Eye (tissue), 1 donor: ENCODE data around the gene TPD52L1.
A peak's percentile ranks its signal among the peaks of the same experiment; 100 is the strongest.

Experiments used
- DNase-seq: peaks from one replicate; pipeline ENCODE4 v3.0.0-alpha.2; 2015

Gene TPD52L1

GRCh38 chr6:125246566-125246965 lies 93.0 kb downstream of the TPD52L1 start:
- DNase-seq, result no peak

GRCh38 chr6:125248136-125248535 lies 94.6 kb downstream of the TPD52L1 start:
- DNase-seq, result no peak

- DNase-seq, result no peak
These were observed 96.9 kb downstream of the TPD52L1 start for GRCh38 chr6:125250511-125250910.

GRCh38 chr6:125251516-125252220 lies 98.1 kb downstream of the TPD52L1 start:
- peak; percentile 37 for DNase-seq

GRCh38 chr6:125252891-125253290 lies 99.3 kb downstream of the TPD52L1 start:
- no peak for DNase-seq

- DNase-seq, result no peak
These were observed 100.3 kb downstream of the TPD52L1 start for GRCh38 chr6:125253881-125254280.

GRCh38 chr6:125254321-125254720 lies 100.7 kb downstream of the TPD52L1 start:
- DNase-seq, result no peak

GRCh38 chr6:125255201-125255600 lies 101.6 kb downstream of the TPD52L1 start:
- DNase-seq, result no peak

- no peak for DNase-seq
These were observed 103.8 kb downstream of the TPD52L1 start for GRCh38 chr6:125257351-125257750.

- DNase-seq, result no peak
These were observed 105.2 kb downstream of the TPD52L1 start for GRCh38 chr6:125258651-125259353.

- no peak for DNase-seq
These were observed 105.8 kb downstream of the TPD52L1 start for GRCh38 chr6:125259354-125259736.

GRCh38 chr6:125262016-125263013 lies 108.7 kb downstream of the TPD52L1 start:
- DNase-seq, result no peak

GRCh38 chr6:125264476-125264875 lies 110.9 kb downstream of the TPD52L1 start:
- DNase-seq, result no peak

- DNase-seq, result no peak
These were observed 114.4 kb downstream of the TPD52L1 start for GRCh38 chr6:125267806-125268523.

- no peak for DNase-seq
These were observed 115.2 kb downstream of the TPD52L1 start for GRCh38 chr6:125268765-125269164.

GRCh38 chr6:125269328-125269985 lies 115.9 kb downstream of the TPD52L1 start:
- no peak for DNase-seq

- no peak for DNase-seq
These were observed 116.8 kb downstream of the TPD52L1 start for GRCh38 chr6:125270380-125270779.

- DNase-seq, result no peak
These were observed 118.0 kb downstream of the TPD52L1 start for GRCh38 chr6:125271486-125272159.

GRCh38 chr6:125273251-125273650 lies 119.7 kb downstream of the TPD52L1 start:
- no peak for DNase-seq

GRCh38 chr6:125273965-125274364 lies 120.4 kb downstream of the TPD52L1 start:
- no peak for DNase-seq

- no peak for DNase-seq
These were observed 121.4 kb downstream of the TPD52L1 start for GRCh38 chr6:125274935-125275334.
